CD4-positive, alpha-beta T cell (primary cell): ENCODE data around the gene CHEK2. TPM values are rescaled to one million over a fixed set of nuclear protein-coding genes. Genes with fewer than 3 reads are reported as not detected.

Source experiments
- ATAC-seq: fragments of 200-7000 bp; cut with Tn5 transposase; one replicate; pipeline ENCODE4 v1.10.0; 2022; ENCODE audit warnings: mild to moderate bottlenecking; ENCODE audit not compliant: poor library complexity
- CTCF ChIA-PET: fragments of 350-600 bp; sonication (Branson Sonifier 250); formaldehyde crosslinking; loops from one replicate; lab custom pipeline; 2021; ENCODE audit warnings: antibody characterized with exemption, inconsistent platforms; lab: Charles Lee
- POLR2A ChIA-PET: fragments of 350-600 bp; sonication (Branson Sonifier 250); formaldehyde crosslinking; loops from one replicate; lab custom pipeline; 2021; ENCODE audit warnings: antibody characterized with exemption, inconsistent platforms; lab: Charles Lee
- DNase-seq, 14 experiments: peaks; one replicate each; pipeline ENCODE4 v3.0.0-alpha.2; 2013 to 2020; ENCODE audit warnings: mixed read lengths in 2 of 14
- H3K27ac ChIP-seq, 2 donors: one replicate each; pipeline versions ENCODE4 v1.5.1 to v1.7.0; 2013; ENCODE audit warnings: low read length in 2 of 2, low read depth in 1 of 2, mild to moderate bottlenecking in 1 of 2
- H3K27me3 ChIP-seq, 2 experiments: 1 replicate in 1 of 2; 2 replicates in 1 of 2; pipeline versions ENCODE4 v1.6.1 to v1.7.0; 2013; ENCODE audit warnings: low read length in 2 of 2, control low read depth in 1 of 2, mild to moderate bottlenecking in 1 of 2, moderate library complexity in 1 of 2; ENCODE audit not compliant: insufficient read depth in 2 of 2, control insufficient read depth in 1 of 2
- H3K36me3 ChIP-seq: one replicate; pipeline ENCODE4 v1.6.1; 2013; ENCODE audit warnings: low read length, control low read depth; ENCODE audit not compliant: insufficient read depth
- H3K4me1 ChIP-seq: one replicate; pipeline ENCODE4 v1.6.1; 2013; ENCODE audit warnings: low read length, control low read depth; ENCODE audit not compliant: insufficient read depth
- H3K4me3 ChIP-seq: one replicate; pipeline ENCODE4 v1.5.1; 2013; ENCODE audit warnings: mild to moderate bottlenecking, low read length, moderate library complexity
- H3K9me3 ChIP-seq, 2 experiments: 1 replicate in 1 of 2; 2 replicates in 1 of 2; pipeline versions ENCODE4 v1.6.1 to v1.7.0; 2013; ENCODE audit warnings: low read length in 2 of 2, mild to moderate bottlenecking in 2 of 2, control low read depth in 1 of 2, moderate library complexity in 1 of 2; ENCODE audit not compliant: control insufficient read depth in 1 of 2, insufficient read depth in 1 of 2
- H3K27ac Mint-ChIP-seq: one replicate; pipeline ENCODE4 v1.8.0; 2020; ENCODE audit warnings: mixed read lengths
- H3K27me3 Mint-ChIP-seq: one replicate; pipeline ENCODE4 v1.8.0; 2021; ENCODE audit warnings: mixed read lengths
- H3K36me3 Mint-ChIP-seq: one replicate; pipeline ENCODE4 v1.8.0; 2021; ENCODE audit warnings: low read depth, mixed read lengths
- H3K4me1 Mint-ChIP-seq: one replicate; pipeline ENCODE4 v1.8.0; 2021; ENCODE audit warnings: low read depth, mixed read lengths
- H3K4me3 Mint-ChIP-seq: one replicate; pipeline ENCODE4 v1.8.0; 2020; ENCODE audit warnings: mild to moderate bottlenecking, mixed read lengths
- H3K9me3 Mint-ChIP-seq: one replicate; pipeline ENCODE4 v1.8.0; 2020; ENCODE audit warnings: mixed read lengths
- CTCF ChIP-seq: fragments of 200-600 bp; IDR thresholded peaks from one replicate; pipeline ENCODE4 v1.8.0; 2022; ENCODE audit warnings: antibody characterized with exemption, mild to moderate bottlenecking
- intact Hi-C, 2 experiments: fragments of 100-400 bp; cut with DNase I in 1 of 2; cut with micrococcal nuclease in 1 of 2; formaldehyde crosslinking; loops; one replicate each; pipeline versions ENCODE4 v1.15.1 to v1.9.0; 2023 to 2025; cut with DNase I, micrococcal nuclease
- total RNA-seq, 174 experiments: library from RNA in 2 of 174; stranded (reverse) in 2 of 174; gene quantifications; one replicate each; pipeline ENCODE4 v1.2.3 and lab custom pipeline; 2021 to 2026

The CHEK2 gene
- total RNA-seq, 2 experiments from 2014 or later = 2.6 to 4.0 TPM

GRCh38 chr22:28711820-28712777 is 29.5 kb downstream of the CHEK2 start:
- Histone ChIP-seq H3K36me3 (no peaks in the 10 kb centered on the region), H3K27ac (no peak overlapping the region), H3K27me3 (no peaks in the 10 kb centered on the region), H3K4me3 (no peak overlapping the region), H3K4me1 (no peaks in the 10 kb centered on the region), H3K9me3 (no peaks in the 10 kb centered on the region)
- no peak for ATAC-seq
- H3K4me3 Mint-ChIP-seq = no peak overlapping the region
- no peaks in the 10 kb centered on the region for H3K9me3 Mint-ChIP-seq
- H3K27me3 Mint-ChIP-seq = no peaks in the 10 kb centered on the region
- intact Hi-C loops = no loop called here
- CTCF ChIA-PET = no interaction called here
- H3K4me1 Mint-ChIP-seq = no peaks in the 10 kb centered on the region
- POLR2A ChIA-PET = no interaction called here
- TF ChIP-seq CTCF = no peak
- H3K27ac Mint-ChIP-seq = no peak overlapping the region
- H3K36me3 Mint-ChIP-seq = peaks cover 47% of the 10 kb centered on the region
- DNase-seq = no peak

- no peaks in the 10 kb centered on the region for H3K4me1 ChIP-seq
- H3K36me3 ChIP-seq = no peaks in the 10 kb centered on the region
- no peaks in the 10 kb centered on the region for H3K9me3 ChIP-seq
- H3K27me3 ChIP-seq = no peaks in the 10 kb centered on the region
- Mint-ChIP-seq H3K27ac (no peak overlapping the region), H3K4me3 (no peak overlapping the region), H3K36me3 (peaks cover 53% of the 10 kb centered on the region), H3K27me3 (no peaks in the 10 kb centered on the region), H3K9me3 (no peaks in the 10 kb centered on the region), H3K4me1 (no peaks in the 10 kb centered on the region)
- intact Hi-C loops = no loop called here
- no peak overlapping the region for H3K4me3 ChIP-seq
- CTCF ChIA-PET = no interaction called here
- no peak for TF ChIP-seq CTCF
- H3K27ac ChIP-seq = no peak overlapping the region
- POLR2A ChIA-PET = no interaction called here
- DNase-seq = no peak
- ATAC-seq = no peak
Measured at GRCh38 chr22:28711341-28711740, 30.3 kb downstream of the CHEK2 start.

GRCh38 chr22:28710576-28711191 is 30.9 kb downstream of the CHEK2 start:
- no peak overlapping the region for H3K27ac Mint-ChIP-seq
- Histone ChIP-seq H3K27ac (no peak overlapping the region), H3K27me3 (no peaks in the 10 kb centered on the region), H3K9me3 (no peaks in the 10 kb centered on the region), H3K4me1 (no peaks in the 10 kb centered on the region), H3K4me3 (no peak overlapping the region), H3K36me3 (no peaks in the 10 kb centered on the region)
- no peak overlapping the region for H3K4me3 Mint-ChIP-seq
- peaks cover 53% of the 10 kb centered on the region for H3K36me3 Mint-ChIP-seq
- ChIA-PET CTCF (no interaction called here), POLR2A (no interaction called here)
- no peak for TF ChIP-seq CTCF
- no peaks in the 10 kb centered on the region for H3K9me3 Mint-ChIP-seq
- H3K4me1 Mint-ChIP-seq = no peaks in the 10 kb centered on the region
- ATAC-seq (no peak), DNase-seq (no peak)
- no peaks in the 10 kb centered on the region for H3K27me3 Mint-ChIP-seq
- intact Hi-C loops = no loop called here
